Measurements from ENCODE around the gene SDHA.
"Not testable (repeated sequence)": the region's sequence is repeated elsewhere in the genome, so short reads cannot be mapped to it uniquely, and the experiment has no call there.

The SDHA gene

DNA sequence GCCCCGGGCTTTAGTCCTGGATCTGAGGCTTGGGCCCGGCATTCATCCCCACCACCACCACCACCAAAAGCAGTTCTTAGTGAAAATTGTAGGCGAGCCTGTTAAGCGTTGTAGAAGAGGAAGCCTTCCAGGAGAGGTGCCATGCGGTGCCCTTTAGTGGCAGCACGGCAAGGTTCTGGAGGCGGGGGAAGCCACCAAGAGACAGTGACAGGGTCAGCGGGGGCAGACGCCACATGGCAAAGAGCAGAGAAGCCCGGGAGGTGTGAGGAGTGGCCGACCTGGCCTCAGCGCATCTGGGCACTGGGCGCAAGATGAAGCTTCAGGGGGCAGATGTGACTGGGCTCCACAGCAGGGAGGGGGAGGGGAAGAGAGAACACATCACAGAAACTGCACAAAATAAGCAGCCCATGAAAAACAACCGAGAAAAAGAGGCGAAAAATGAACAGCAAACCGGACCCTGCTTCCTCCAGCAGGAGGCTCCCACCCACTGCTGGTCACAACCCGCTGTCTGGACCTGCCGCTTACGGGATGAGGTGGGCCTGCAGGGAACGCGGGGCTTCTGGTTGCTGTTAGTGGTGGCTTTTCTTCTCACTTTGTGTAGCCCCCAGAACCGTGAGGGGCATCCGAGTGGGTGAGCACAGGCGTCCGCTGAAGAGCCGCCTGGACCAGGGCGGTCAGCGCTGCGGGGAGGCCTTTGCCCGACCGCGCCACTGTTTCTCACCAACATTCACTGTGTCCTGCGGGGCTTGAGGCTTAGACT, 22.5 kb upstream of the SDHA start:
- no peak overlapping the region for H3K4me3 ChIP-seq (ENCODE audit: low read depth, low read length)
- DNase-seq (ENCODE audit: low read depth): no peak

DNA sequence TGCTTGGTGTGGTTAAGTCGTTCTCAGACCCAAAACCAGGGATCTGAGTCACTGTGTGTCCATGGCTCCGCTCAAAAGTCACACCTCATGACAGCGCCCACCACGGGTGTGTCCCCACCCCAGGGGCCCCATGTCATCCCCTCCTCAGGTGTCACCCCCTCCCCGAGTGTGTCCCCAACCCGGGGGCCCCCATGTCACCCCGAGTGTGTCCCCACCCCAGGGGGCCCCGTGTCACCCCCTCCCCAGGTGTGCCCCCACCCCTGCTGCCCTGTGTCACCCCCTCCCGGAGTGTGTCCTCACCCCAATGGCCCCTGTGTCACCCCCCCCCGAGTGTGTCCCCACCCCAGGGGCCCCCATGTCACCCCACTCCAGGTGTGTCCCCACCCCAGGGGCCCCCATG, 21.8 kb upstream of the SDHA start:
- H3K4me3 ChIP-seq (ENCODE audit: low read depth, low read length): no peak overlapping the region
- no peak for DNase-seq (ENCODE audit: low read depth)

DNA sequence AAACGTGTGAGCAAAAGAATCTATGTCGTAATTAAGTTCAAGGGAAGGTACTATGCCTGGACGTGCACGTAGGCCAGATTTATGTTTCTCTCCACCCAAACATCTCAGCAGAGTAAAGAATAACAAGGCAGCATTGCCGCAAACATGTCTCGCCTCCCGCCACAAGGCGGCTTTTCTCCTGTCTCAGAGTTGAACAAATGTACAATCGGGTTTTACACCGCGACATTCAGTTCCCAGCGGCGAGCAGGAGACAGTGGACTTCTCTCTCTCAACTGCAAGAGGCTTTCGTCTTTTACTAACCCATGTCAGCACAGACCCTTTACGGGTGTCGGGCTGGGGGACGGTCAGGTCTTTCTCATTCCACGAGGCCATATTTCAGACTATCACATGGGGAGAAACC, 21.1 kb upstream of the SDHA start:
- DNase-seq (ENCODE audit: low read depth); H3K4me3 ChIP-seq (ENCODE audit: low read depth, low read length): not testable (repeated sequence)

DNA sequence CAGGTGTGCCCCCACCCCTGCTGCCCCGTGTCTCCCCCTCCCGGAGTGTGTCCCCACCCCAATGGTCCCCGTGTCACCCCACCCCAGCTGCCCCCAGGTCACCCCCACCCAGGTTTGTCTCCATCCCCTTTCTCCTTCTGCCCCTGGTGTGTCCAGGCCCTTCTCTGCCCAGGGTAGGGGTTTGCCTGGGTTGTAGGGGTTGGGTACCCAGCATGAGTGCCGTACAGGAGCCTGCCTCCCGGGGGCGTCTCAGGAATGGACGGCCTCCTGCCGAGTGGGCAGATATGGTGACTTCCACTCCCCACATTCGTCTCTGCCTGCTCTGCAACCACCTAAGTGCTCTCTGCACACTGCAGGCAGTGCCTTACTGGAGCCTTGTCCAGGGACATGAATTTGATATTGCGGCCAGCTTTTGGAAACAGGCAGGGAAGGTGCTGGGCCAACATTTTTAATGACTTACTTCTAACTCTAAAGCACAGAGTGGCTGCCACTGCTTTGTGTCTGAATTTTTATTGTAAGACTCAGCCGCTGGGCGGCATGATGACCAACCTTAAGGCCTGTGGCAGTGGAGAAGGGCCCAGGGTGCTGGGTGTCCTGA, 20.1 kb upstream of the SDHA start:
- no peak for DNase-seq (ENCODE audit: low read depth)
- no peak overlapping the region for H3K4me3 ChIP-seq (ENCODE audit: low read depth, low read length)

DNA sequence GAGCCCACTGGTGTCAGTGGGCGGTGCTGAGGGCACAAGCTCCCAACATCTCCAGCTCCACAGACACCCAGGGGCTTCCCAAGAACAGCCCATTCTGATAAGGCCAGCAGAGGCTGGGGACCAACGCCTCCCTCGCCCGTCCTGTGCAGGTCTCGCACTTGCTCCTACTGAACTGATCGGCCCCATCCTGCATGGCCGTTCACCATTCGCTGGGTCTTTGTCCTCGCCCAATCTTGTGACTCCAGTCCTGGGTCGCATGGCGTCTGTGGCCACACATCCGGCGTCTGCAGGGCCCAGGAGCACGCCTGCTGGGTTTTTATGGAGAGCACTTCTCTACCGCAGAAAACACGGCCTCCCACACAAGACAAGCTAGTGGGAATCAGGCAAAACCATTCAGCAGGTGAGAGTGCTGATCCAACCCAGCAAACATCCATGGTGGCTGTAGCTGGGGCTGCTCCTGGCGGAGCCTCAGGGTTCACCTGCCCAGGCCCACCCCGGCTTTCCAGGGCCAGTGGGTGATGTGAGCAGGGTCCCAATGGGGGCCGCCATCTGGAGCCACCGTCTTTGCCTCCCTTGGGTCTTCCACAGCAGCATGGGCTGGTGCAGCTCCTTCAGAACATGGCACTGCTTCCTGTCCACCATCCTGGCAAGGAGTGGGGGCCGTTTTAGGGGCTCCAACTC, 19.5 kb upstream of the SDHA start:
- no peak for DNase-seq (ENCODE audit: low read depth)
- no peak overlapping the region for H3K4me3 ChIP-seq (ENCODE audit: low read depth, low read length)

DNA sequence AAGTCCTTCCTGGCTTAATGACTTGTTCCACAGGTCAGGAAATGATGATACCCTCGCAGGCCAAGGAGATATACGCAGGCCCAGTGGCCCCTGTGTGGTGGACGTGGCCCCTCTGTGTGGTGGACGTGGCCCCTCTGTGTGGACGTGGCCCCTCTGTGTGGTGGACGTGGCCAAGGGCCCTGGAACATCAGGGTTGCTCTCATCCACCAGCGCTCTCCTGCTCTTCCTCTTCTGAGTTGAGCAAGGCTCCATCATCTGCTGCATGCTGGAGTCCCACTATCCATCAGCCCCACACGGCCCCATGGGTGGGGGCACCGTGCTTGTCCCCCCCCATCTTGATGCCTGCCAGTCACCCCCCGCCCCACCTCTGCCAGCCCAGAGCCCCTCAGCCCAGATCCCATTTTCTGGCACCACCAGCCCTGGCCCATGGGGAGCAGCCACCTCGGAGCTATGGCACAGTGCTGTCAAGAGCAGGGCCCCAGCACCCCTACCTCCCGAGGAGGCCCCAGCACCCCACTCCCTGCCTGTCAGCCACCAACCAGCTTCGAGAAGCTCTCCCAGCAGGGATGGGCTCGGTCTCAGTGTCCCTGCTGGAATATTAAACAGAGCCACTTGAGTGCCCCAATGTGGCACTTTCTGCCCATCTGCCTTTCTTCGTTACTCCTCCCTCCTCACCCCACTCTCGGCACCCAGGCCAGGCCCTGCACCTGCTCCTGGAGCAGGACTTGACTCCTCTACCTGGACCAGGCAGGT, 18.7 kb upstream of the SDHA start:
- H3K4me3 ChIP-seq (ENCODE audit: low read depth, low read length): no peak overlapping the region
- DNase-seq (ENCODE audit: low read depth): no peak

DNA sequence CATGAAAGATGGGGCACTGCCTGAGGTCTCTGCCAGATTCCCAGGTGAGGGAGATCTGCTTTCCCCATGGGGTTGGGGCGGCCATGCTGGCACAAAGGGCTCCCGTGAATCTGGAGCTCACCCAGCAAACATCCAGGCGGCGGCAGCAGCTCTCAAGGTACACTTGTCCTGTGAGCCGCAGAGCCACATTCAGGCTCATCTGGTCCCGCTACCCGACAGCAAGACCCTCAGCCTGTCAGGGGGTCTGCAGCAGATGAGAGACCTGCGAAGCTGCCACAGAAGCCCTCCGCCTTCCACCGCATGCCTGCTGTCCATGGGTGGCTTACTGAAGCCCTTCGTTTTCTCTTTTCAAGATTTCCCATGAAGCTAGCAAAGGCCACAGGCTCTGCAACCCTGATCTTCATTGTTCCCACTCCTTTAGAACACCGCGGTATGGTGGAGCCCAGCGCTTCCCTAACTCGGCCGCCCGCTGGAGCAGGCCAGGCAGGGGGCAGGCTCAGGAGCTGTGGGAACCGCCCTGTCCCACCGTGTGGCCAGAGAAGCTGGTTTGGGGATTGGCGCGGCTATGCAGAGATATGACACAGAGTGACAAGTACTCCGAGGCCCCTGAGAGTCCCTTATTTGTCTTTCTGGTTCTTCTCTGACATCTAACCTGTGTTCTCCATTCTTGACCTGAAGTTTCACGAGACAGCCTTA, 18.0 kb upstream of the SDHA start:
- no peak for DNase-seq (ENCODE audit: low read depth)
- no peak overlapping the region for H3K4me3 ChIP-seq (ENCODE audit: low read depth, low read length)

DNA sequence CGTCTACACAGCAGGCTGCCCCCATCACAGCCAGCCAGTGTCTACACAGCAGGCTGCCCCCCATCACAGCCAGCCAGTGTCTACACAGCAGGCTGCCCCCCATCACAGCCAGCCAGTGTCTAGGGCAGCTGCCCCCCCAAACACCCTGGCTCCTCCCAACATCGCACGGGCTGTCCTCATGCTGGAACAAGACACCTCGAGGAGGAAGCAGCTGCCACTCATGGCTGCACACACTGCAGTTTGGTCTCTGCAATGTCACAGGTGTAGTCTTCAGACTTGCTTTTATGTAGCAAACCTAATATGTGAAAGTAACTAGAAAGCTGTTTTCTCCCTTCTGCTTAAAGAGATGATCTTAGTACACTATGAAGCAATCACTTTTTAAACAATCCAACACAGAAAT, 17.1 kb upstream of the SDHA start:
- no peak overlapping the region for H3K4me3 ChIP-seq (ENCODE audit: low read depth, low read length)
- DNase-seq (ENCODE audit: low read depth): no peak

DNA sequence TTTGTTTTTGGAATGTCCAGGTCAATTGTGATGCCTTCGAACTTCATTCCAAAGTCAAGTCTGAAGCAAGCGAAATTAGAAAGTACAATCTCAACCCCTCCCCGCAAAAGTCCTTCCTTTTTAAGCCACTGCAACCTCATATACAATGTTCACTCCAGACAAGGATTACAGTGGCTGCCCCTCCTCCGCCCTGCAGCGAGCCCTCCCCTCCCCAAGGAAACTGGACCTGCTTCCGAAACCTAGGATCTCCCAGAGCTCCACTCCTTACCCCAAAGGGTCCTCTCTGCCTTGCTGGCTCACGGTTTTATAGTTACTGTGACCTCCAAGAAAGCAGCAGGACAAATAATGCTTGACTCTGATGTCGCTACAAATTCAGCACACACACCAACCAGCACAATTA, 16.4 kb upstream of the SDHA start:
- DNase-seq (ENCODE audit: low read depth): no peak
- H3K4me3 ChIP-seq (ENCODE audit: low read depth, low read length): no peak overlapping the region

DNA sequence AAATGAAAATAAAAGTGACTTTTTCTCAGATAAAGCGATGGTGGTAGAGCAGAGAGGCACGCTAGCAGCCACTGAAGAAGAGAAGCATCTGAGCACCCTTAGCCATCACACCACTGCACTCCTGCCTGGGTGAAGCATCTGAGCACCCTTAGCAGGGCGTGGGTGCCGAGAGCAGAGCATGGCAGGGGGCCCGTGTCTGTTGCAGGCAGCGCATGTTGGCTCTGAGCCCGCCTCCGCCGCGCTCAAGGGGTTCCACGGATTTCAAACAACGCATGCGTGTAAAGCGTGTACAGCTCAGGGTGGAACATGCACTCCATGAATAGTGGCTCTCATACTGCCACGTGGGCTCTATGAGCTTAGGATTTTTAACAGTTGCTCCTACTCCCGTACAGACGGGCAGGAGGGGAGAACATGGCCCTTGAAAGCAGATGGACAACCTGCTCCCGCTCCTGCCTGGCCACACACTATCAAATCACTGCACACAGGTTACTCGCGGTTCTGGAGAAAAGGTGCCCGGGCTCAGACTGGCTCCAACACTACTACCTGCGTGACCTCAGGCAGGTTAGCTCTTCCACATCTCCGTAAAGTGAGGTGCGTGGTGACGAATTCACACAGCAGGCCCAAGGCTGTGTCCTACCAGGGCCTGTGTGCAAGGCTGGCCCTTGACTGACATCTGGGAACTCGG, 14.7 kb upstream of the SDHA start:
- no peak for DNase-seq (ENCODE audit: low read depth)
- H3K4me3 ChIP-seq (ENCODE audit: low read depth, low read length): no peak overlapping the region

DNA sequence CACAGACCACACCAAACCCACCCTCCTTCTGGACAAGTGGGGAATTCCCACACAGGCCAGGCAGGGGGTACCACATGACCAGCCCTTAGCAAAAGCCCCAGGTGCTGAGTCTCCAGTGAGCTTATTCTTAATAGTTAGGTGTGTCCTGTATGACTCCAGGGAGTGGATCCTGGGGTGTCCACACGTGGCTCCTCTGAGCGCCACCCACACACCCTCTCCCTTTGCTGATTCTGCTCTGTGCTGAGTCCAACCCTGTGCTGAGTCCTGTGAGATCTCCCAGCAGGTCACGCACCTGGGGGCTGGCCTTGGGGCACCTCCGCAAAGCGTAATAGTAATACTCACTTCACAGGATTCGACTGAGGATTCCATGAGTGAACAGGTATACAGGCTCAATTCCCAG, 14.1 kb upstream of the SDHA start:
- no peak overlapping the region for H3K4me3 ChIP-seq (ENCODE audit: low read depth, low read length)
- DNase-seq (ENCODE audit: low read depth): no peak

DNA sequence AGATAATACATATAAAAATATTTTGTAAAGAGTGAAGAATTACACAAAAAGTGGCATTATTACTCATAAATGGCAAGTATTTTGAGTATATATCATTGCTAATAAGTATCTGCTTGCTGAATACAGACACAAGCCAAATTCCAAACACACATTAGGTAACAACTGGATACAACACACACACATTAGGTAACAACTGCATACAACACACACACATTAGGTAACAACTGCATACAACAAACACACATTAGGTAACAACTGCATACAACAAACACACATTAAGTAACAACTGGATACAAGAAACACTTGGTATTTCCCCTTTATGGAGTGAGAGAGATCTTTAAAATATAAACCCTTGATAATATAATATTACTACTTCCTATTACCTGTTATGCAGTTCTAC, 13.7 kb upstream of the SDHA start:
- DNase-seq (ENCODE audit: low read depth): no peak
- H3K4me3 ChIP-seq (ENCODE audit: low read depth, low read length): no peak overlapping the region

DNA sequence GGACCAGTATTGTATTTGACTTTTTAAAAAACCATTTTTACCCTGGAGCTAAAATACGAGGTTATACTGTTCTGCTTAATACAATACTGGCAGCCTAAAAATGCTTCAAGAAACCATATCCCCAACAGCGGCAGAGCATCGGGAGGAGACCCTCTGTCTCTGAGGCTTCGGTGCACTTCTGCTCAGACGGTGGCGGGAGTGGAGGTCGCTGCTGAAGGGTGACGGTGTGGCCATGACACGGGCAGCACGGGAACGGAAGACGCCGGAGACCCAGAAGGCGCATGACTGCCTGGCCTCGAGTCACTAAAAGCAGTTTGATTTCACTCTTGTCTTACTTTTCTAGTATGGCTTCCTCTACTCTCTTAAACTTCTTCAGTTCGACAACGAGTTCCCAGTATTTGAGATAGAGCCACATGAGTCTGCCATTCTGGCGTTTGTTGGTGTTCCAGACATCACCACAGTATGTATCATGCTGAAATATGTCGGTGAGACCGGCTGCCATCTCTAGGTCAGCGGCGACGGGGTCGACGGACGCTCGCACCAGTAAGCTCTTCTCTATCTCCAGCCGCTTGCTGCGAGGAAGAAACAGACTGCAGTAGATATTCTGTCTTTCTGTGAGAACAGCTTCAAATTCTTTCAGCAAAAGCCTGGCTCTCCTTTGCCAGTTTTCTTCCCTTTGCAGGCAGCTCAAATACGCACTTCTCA, 13.0 kb upstream of the SDHA start:
- no peak overlapping the region for H3K4me3 ChIP-seq (ENCODE audit: low read depth, low read length)
- no peak for DNase-seq (ENCODE audit: low read depth)

DNA sequence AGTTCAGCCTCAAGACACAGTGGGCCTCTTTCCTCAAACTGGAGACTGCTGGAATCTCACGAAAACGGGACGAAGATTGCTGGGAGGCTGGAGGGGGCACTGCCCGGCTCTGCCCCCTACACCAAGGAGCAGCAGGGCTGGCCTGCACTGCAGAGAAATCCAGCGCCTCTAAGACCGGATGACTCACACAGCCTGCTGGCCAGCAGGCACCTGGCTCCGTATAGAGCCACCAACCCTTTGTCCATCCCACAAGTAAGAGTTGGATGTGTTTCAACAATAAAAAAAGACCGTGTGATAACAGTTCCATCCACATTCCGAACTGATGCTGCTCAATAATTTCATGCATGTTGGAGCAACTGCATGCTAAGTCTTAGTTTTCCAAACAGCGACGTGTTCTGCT, 11.7 kb upstream of the SDHA start:
- DNase-seq (ENCODE audit: low read depth): no peak

DNA sequence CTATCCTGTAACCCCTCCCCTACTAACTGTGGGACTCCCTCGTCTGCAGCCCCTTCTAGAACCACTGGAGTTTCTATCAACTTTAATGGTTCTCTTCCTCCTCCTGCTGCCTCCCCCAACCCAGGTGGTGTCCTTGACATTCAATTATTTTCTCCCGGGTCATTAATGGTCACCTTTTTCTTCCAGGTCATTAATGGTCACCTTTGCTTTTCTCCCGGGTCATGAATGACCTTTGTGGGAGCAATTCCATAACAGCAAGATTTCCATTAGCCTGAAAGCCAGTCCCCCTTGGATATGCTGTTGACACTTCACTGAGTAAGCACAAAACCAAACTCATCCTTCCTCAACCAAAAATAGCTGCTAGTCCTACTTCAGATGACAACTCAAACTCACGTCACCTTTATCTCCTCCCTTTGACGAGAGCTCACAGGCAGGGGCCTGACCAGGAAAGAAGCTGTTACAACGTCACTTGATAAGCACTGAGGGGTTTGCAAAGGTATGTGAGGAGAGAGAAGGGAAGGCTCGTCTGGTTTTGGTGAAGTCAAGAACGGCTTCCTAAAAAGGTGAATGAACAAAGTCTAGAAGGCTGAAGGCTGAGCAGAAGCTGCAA, 11.1 kb upstream of the SDHA start:
- no peak overlapping the region for H3K4me3 ChIP-seq (ENCODE audit: low read depth, low read length)
- no peak for DNase-seq (ENCODE audit: low read depth)

More for the DNA sequence above, 11.7 kb upstream of the SDHA start:
- no peak overlapping the region for H3K4me3 ChIP-seq (ENCODE audit: low read depth, low read length)

DNA sequence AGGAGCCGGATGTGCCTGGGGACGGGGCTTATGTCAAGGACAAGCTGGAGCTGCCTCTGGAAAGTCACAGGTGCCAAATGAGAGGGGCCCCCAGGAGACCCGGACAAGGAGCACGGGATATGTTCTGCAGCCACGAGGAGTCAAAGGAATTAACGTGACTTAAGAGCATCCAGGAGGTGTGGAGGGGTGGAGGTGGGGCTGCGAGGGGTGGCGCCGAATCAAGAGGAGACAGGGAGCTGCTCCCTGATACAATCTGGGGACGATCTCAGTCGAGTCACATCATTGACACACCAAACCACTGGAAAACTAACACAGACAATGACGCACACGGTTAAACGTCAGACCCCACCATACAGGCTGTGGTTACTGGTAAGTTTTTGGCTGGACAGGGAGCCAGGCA, 10.5 kb upstream of the SDHA start:
- no peak overlapping the region for H3K4me3 ChIP-seq (ENCODE audit: low read depth, low read length)
- DNase-seq (ENCODE audit: low read depth): peak; percentile 32

DNA sequence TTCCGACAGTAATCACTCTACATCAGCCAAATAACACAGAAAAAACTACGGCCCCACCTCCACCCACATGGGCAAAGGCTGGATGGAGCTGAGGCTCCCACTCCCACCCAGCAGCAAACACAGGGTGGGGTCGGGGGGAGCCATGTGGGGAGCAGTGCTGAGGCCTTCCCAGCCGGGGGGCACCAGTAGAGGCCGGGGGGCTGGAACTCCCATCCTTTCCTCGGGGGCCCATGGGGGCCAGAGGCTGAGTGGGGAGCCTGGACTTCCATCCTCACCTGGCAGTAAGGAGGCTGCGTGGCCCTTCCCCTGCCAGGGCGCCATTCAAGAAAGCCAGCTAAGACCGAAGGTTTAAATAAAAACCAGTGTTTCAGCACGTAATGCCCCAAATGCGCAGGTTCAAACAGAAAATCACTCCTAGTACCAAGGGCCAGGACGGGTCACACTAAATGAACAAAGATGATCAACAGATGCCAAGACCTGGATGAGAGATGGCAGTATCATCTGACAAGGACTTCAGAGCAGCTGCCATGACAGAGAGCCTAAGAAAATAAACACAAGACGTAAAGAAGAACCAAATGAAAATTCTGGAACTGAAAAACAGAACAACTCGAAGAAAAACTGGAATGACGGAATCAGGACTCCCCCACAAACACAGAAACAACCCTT, 9.5 kb upstream of the SDHA start:
- H3K4me3 ChIP-seq (ENCODE audit: low read depth, low read length): no peak overlapping the region
- DNase-seq (ENCODE audit: low read depth): no peak

Measured in skeletal muscle cell (primary cell).